Measurements from ENCODE around the gene LRBA.

DNA sequence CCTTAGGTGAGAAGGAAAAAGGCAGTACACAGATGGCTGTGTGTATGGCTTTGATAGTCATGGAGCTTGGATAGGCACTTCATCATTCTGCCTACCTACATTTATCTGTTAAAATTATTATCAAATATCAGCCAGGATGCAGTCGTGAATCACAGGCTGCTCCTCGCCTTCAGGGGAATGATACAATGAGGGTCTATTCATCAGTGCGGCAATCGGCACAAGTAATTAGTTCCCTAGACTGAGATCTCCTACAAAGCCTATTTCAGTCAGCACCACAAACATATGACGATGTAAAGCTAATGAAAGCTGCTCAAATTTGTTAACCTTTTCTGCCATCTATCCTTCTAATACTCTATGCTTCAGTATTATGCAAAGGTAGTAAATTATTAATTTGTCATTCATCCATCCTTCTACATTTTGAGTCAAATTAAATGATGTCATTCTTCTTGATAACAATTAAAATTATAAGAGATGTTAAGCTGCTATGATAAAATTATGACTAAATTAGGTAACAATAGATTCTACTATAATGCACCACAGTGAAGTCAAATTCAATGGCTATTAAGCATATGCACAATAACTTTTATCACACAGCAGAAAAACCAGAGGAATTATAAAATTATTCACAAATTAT, 414.2 kb downstream of the LRBA start:
- TF ChIP-seq EZH2 (IDR thresholded peaks at IDR 0.05; ENCODE audit: borderline replicate concordance, low read depth, low read length, severe bottlenecking) (no peak), CTCF (IDR thresholded peaks at IDR 0.05; ENCODE audit: borderline replicate concordance, extremely low read depth, low read length, poor library complexity, severe bottlenecking) (no peak)
